Left colon (tissue), 2 donors: ENCODE data around the gene MOGAT2. TPM values are rescaled to one million over a fixed set of nuclear protein-coding genes. Genes with fewer than 3 reads are reported as not detected.
"Not testable (repeated sequence)": the region's sequence is repeated elsewhere in the genome, so short reads cannot be mapped to it uniquely, and the experiment has no call there.

ENCODE experiments used
- ATAC-seq: fragments of 200-7000 bp; cut with Tn5 transposase; one replicate; pipeline ENCODE4 v1.9.1; 2020; ENCODE audit warnings: mild to moderate bottlenecking, moderate library complexity
- DNase-seq, 2 donors: peaks; one replicate each; pipeline ENCODE4 v3.0.0-alpha.2; 2020
- intact Hi-C, 2 donors: fragments of 100-400 bp; cut with DNase I in 1 of 2; cut with micrococcal nuclease in 1 of 2; formaldehyde crosslinking; loops; one replicate each; pipeline versions ENCODE4 v1.11.2 to v1.14.0; 2022; cut with DNase I, micrococcal nuclease
- total RNA-seq, 2 donors: library from RNA; stranded (reverse); fragmentation: NEBNext Ultra II Directional; extraction: Animal tissue kit (Norgen Biotek cat#: 25700); gene quantifications; one replicate each; pipeline ENCODE4 v1.2.1, GENCODE V29; 2021
- donor health status: DM: no; HTN: no; CAD: no.
- donor health status: DM: yes; HTN: yes; CAD: no.

Gene MOGAT2
- total RNA-seq, 2 donors from 2014 or later = 169 to 204 TPM

DNA sequence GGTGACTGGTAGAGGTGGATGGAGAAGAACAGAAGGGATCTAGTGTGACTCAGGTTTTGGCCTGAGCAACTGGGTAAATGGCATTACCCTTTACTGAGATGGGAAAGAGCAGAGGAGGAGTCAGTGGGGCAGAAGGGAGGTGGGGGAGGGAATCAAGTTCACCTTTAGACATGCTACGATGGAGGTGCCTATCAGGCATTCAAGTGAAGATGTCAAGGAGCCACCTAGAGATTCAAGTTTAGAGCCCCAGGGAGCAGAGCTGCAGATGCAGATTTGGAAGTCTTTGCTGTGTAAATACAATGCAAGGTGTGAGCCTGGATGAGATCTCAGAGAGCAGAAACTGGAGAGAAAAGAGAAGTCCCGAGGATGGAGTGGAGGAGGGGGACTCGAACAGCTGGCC is 979 bp upstream of the MOGAT2 start:
- DNase-seq (no peak), ATAC-seq (no peak)
- intact Hi-C loops = loop anchor here in 1 of 2 donors (10.0 kb wide), 1 partner anchor 148 kb away; no protein-coding TSS in a partner anchor

DNA sequence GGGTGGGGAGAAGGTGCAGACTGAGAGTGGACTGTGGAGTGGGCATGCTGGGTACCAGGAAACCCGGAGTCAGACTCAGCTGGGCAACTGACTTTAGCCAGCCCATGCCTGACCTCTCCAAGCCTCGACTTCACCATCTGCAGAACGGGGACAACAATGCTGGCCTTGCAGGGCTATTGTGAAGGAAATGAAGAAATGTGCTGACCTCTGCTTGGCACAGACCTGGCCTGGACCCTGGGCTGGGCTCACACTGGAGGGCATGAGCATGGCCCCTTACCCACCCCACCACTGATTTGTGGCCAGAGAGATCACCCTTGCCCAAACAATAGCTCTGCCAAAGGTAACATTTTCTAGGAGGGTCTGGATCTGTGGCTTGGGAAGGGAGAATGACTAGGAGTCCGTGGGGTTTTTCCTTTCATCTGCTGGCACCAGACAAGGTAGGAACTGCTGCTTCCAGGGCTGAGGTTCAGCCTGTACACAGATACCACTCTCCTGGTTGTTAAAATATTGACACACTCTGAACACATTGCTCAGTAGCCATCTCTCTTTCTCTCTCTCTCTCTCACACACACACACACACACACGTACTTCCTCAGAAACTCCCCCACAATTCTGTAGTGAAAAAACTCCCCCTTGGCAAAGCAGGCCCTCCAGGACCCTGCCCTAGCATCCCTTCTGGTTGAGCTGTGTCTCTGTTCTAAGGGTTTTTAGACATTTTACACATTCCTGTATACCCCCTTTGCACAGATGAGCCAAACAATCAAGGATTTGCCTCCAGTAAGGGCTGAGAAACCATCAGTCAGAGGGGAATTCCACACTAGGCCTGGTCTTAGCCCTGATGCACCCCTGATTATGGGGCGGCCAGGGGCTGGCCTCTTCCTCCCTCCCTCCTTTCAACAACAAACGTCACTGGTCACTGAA is 1.0 kb downstream of the MOGAT2 start:
- DNase-seq (peak in 1 of 2 donors; percentile 39), ATAC-seq (peak; percentile 37)
- intact Hi-C loops = loop anchor here in 1 of 2 donors (10.0 kb wide), 1 partner anchor 146 kb away; no protein-coding TSS in a partner anchor

DNA sequence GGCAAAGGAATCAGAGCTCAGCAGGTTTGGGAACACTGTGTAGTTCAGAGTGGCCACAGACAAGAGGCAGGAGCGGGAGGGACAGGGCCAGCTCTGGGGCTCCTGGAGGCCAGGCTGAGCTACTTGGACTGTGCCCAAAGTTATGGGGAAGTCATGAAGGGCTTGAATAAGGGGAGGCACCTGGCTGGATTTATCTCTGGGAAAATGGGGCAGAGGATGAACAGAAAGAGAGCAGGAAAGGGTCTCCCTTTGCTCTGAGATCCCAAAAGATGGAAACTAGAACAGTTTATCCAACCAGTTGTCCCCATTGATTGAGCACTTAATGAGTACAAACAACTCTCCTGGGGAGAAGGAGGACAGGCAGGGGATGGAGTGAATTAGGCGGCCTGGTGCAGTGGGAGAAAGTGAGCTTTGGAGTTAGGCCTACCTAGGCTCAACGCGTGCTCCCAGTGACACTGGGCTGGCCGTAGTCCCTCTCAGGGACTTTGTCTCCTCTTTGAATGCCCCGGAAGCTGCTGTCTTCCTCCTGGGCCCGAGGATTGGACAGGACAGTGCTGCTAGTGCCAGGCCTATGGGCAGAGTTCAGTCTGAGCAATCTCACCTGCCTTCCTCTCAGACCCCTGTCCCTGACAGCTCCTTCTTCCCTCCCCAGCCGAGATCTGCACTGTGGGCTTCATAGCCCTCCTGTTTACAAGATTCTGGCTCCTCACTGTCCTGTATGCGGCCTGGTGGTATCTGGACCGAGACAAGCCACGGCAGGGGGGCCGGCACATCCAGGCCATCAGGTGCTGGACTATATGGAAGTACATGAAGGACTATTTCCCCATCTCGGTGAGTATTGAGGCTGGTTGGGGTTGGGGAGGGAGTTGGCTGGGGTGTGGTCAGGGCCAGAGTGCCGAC is 2.0 kb downstream of the MOGAT2 start:
- intact Hi-C loops = loop anchor here in 1 of 2 donors (10.0 kb wide), 1 partner anchor 145 kb away; no protein-coding TSS in a partner anchor

GRCh38 chr11:75720639-75721038 is 3.0 kb downstream of the MOGAT2 start:
- intact Hi-C loops = no loop called here
- DNase-seq (no peak), ATAC-seq (no peak)

More for the DNA sequence above, 2.0 kb downstream of the MOGAT2 start:
- peak; percentile 63 to 72 for DNase-seq
- ATAC-seq = peak; percentile 50

GRCh38 chr11:75721852-75722668 is 4.4 kb downstream of the MOGAT2 start:
- intact Hi-C loops = no loop called here
- DNase-seq = peak; percentile 61 to 73
- ATAC-seq = peak; percentile 48

DNA sequence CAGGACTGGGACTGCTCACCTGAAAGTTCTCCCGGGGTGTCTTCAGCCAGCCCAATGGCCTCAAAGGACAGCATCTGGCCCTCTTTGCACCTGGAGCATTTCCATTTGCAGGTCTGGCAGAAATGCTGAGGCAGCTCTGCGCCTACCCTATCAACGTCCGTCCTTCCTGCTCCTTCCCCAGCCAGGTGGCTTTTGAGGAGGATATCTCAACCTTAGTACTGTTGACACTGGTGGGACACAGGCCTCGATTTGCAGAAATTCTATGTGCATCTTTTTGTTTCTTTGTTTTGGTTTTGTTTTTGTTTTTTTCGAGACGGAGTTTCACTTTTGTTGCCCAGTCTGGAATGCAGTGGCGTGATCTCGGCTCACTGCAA is 5.0 kb downstream of the MOGAT2 start:
- intact Hi-C loops = no loop called here
- DNase-seq = peak in 1 of 2 donors; percentile 28
- ATAC-seq = no peak

DNA sequence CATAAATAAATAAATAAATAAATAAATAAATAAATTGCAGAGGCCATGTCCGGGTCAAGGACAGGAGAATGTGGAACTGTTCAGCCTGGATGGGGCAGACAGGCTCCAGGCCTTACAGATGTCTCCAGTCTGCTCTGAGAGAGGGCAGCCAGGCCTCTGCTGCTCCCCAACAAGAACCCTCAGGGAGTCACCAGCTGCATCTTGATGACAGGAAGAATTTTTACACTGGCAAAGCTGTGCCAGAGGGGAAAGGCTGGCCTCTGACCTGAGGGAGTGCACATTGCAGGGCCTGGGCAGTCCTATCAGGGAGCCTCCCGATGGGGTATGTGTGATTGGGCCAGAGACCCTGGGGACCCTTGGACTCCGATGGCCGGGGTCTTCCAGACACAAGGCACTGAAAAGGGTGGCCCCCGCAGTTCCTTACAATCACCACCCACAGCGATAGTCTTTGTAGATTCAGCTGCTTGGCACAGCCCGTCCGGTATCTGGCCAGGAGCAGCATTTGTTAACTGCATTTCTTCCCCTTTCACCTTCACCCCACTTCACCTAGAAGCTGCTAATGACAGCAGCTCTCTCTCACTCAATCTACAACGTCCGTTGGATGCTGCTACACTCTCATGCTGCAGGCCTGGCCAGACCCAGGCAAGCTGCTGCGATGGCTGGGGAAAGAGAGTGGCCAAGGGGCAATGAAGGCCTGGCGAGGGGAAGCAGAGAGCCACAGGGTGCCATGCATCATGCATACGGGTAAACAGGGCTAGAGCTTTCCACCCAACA is 8.1 kb downstream of the MOGAT2 start:
- ATAC-seq (no peak), DNase-seq (peak in 1 of 2 donors; percentile 9)
- intact Hi-C loops = no loop called here

DNA sequence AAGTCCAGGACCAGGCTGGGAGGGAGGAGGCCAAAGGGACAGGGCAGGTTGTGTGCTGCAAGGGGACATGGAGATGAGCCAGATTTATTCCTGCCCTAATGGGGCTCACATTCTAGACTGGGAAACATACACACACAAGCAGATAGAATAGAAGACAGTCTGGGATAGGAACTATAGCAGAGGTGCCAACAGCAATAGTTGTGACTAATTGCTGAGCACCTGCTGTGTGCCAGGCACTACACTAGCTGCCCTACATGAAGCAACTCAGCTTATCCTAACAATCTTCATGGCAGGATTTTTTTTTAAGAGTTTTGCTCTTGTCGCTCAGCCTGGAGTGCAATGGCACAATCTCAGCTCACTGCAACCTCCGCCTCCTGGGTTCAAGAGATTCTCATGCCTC is 11.4 kb downstream of the MOGAT2 start:
- ATAC-seq (no peak), DNase-seq (no peak)
- intact Hi-C loops = no loop called here

DNA sequence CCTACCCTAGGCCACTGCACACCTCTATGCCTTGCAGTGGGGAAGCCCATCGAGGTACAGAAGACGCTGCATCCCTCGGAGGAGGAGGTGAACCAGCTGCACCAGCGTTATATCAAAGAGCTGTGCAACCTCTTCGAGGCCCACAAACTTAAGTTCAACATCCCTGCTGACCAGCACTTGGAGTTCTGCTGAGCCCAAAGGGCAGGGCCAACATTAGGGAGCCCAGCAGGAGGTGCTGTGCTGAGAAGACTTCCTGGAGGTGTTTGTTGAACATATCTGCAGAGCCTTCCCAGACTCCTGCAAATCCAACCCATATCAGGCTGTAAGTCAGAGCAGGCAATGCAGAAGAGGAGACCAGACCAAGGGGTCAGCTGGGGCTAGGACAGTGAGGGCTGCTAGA is 13.5 kb downstream of the MOGAT2 start:
- ATAC-seq = no peak
- no peak for DNase-seq
- intact Hi-C loops = no loop called here

DNA sequence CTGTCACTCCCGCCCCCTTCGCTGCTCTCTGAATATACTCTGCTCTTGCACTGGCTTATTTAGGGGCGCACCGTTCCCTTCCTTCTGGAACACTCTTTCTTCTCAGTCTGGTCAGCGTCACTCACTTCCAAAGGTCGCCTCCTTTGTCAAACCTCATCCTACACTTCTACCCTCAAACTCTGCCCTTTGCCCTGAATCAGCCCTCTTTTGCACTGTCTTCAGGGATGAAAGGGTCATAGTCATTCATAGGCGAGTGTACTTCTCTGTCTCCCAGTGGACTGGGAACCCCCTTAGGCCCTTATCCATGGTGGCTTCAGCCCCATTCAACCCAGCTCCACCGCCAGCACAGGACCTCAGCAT is 15.4 kb downstream of the MOGAT2 start:
- intact Hi-C loops = no loop called here
- no peak for DNase-seq
- ATAC-seq = no peak

DNA sequence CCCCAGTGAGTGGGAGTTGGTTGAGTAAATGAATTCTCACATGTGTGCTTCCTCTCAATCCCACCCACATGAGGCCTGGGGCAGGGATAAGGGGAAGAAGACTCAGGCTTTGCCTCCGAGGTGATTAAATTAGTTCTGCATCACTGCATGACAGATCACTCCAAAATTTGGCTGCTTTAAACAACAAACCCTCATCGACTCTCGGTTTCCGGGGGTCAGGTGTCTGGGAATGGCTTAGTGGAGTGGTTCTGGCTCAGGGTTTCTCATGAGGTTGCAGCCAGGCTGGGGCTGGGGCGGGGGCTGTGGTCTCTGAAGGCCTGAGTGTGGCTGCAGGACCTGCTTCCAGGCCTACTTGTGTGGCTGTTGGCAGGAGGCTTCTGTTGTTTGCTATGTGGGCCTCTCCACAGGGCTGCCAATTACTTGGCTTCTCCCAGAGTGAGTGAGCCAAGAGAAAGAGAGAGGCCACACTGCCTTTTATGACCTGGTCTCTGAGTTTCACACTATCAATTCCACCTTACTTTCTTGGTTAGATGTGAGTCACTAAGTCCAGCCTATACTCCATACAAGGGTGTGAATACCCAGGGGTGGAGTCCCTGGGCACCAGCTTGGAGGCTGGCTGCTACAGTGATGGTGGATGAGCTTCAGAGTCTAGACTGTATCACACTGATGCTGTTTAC is 15.9 kb downstream of the MOGAT2 start:
- intact Hi-C loops = no loop called here
- ATAC-seq = peak; percentile 65
- DNase-seq = no peak

DNA sequence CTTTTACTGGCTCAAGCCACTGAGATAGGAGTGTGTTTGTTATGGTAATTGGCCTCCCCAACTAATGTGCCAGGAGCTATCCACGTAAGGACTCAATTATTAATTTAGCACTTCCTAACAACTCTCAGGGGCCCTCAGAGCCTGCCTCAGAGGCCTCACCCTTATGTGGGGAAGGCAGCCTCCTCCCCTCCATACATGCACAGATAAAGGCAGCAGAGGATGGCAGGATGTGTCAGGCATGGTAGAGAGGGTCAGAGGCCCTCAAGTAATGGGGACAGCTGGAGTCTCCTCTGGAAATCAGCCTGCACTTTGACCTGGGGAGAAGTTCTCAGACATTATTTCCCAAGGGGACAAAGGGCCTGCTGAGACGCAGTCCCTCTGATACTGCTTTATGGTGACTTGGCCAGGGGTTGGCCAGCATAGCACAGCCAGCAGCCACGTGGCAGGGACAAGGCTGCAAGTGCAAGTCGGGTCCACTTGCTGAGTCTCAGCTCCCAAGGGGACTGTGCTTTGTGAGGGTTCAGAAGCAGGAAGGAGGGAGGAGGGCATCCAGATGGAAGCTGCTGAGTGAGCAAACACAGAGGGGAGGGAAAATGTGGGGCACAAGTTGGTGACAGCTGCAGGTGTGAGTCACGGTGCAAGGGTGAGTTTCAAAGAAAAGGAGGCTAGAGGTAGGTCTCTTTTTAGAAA is 17.0 kb downstream of the MOGAT2 start:
- peak; percentile 40 to 79 for DNase-seq

GRCh38 chr11:75735181-75735845 is 17.7 kb downstream of the MOGAT2 start:
- ATAC-seq (no peak), DNase-seq (no peak)
- intact Hi-C loops = no loop called here

More for the DNA sequence above, 17.0 kb downstream of the MOGAT2 start:
- ATAC-seq = peak; percentile 76
- intact Hi-C loops = no loop called here

DNA sequence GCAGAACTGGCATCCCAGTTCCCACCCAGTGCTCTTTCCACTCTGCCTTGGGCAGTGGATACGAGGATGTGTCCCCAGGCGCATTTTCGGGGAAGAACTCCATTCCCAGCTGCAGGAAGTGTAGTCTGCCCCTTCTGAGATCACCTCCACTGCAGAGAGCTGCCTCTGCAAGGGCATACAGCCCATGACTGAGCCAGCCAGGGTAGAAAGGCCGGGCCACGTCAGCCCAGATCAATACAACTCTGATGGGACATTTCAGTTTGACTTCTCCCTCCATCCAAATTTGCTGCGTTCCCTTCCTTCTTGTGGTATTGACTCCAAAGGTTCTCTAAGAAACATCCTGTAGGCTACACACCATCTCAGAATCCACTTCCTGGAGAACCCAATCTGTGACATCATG is 19.7 kb downstream of the MOGAT2 start:
- DNase-seq (no peak), ATAC-seq (no peak)
- intact Hi-C loops = no loop called here

- ATAC-seq (no peak), DNase-seq (no peak)
- intact Hi-C loops = no loop called here
Measured at GRCh38 chr11:75740681-75741080, 23.0 kb downstream of the MOGAT2 start.

GRCh38 chr11:75743159-75743558 is 25.5 kb downstream of the MOGAT2 start:
- intact Hi-C loops, DNase-seq, ATAC-seq: not testable (repeated sequence)
